ENCODE data around the gene MYEOV.

MYEOV gene

GRCh38 chr11:69295995-69296889 lies 2.3 kb downstream of the MYEOV start:
- peak overlapping the region; percentile 24 for H3K4me3 ChIP-seq (ENCODE audit: insufficient read depth, low read depth, low read length, poor library complexity, severe bottlenecking)
- peaks cover 32% of the 10 kb centered on the region for H3K4me1 ChIP-seq (ENCODE audit: control insufficient read depth, insufficient read depth, low read length, poor library complexity, severe bottlenecking)
- H3K36me3 ChIP-seq (ENCODE audit: control insufficient read depth, insufficient read depth, low read length), result no peaks in the 10 kb centered on the region
- DNase-seq, result no peak
- no peaks in the 10 kb centered on the region for H3K9me3 ChIP-seq (ENCODE audit: control insufficient read depth, low read length)
- H3K27ac ChIP-seq (ENCODE audit: insufficient read depth, low read length, poor library complexity, severe bottlenecking), result no peak overlapping the region
- no peaks in the 10 kb centered on the region for H3K27me3 ChIP-seq (replicated peaks; ENCODE audit: control insufficient read depth, insufficient read depth, low read length, poor library complexity, severe bottlenecking)

- peaks cover 34% of the 10 kb centered on the region for H3K4me1 ChIP-seq (ENCODE audit: control insufficient read depth, insufficient read depth, low read length, poor library complexity, severe bottlenecking)
- peak overlapping the region; percentile 24 for H3K4me3 ChIP-seq (ENCODE audit: insufficient read depth, low read depth, low read length, poor library complexity, severe bottlenecking)
- H3K9me3 ChIP-seq (ENCODE audit: control insufficient read depth, low read length), result no peaks in the 10 kb centered on the region
- peak; percentile 64 to 78 (median 74) for DNase-seq
- peak overlapping the region; percentile 16 for H3K27ac ChIP-seq (ENCODE audit: insufficient read depth, low read length, poor library complexity, severe bottlenecking)
- no peaks in the 10 kb centered on the region for H3K36me3 ChIP-seq (ENCODE audit: control insufficient read depth, insufficient read depth, low read length)
- H3K27me3 ChIP-seq (replicated peaks; ENCODE audit: control insufficient read depth, insufficient read depth, low read length, poor library complexity, severe bottlenecking), result no peaks in the 10 kb centered on the region
Observed at GRCh38 chr11:69296890-69297786, 3.2 kb downstream of the MYEOV start.

GRCh38 chr11:69297787-69298266 lies 3.9 kb downstream of the MYEOV start:
- DNase-seq, result peak; percentile 47 to 55 (median 47)
- Histone ChIP-seq H3K36me3 (ENCODE audit: control insufficient read depth, insufficient read depth, low read length) (no peaks in the 10 kb centered on the region), H3K27ac (ENCODE audit: insufficient read depth, low read length, poor library complexity, severe bottlenecking) (peak overlapping the region; percentile 59), H3K4me3 (ENCODE audit: insufficient read depth, low read depth, low read length, poor library complexity, severe bottlenecking) (peak overlapping the region; percentile 24), H3K4me1 (ENCODE audit: control insufficient read depth, insufficient read depth, low read length, poor library complexity, severe bottlenecking) (peaks cover 34% of the 10 kb centered on the region), H3K9me3 (ENCODE audit: control insufficient read depth, low read length) (no peaks in the 10 kb centered on the region), H3K27me3 (replicated peaks; ENCODE audit: control insufficient read depth, insufficient read depth, low read length, poor library complexity, severe bottlenecking) (no peaks in the 10 kb centered on the region)

- H3K4me1 ChIP-seq (ENCODE audit: control insufficient read depth, insufficient read depth, low read length, poor library complexity, severe bottlenecking), result peaks cover 34% of the 10 kb centered on the region
- H3K36me3 ChIP-seq (ENCODE audit: control insufficient read depth, insufficient read depth, low read length), result no peaks in the 10 kb centered on the region
- peak overlapping the region; percentile 24 for H3K4me3 ChIP-seq (ENCODE audit: insufficient read depth, low read depth, low read length, poor library complexity, severe bottlenecking)
- H3K9me3 ChIP-seq (ENCODE audit: control insufficient read depth, low read length), result no peaks in the 10 kb centered on the region
- no peaks in the 10 kb centered on the region for H3K27me3 ChIP-seq (replicated peaks; ENCODE audit: control insufficient read depth, insufficient read depth, low read length, poor library complexity, severe bottlenecking)
- H3K27ac ChIP-seq (ENCODE audit: insufficient read depth, low read length, poor library complexity, severe bottlenecking), result peak overlapping the region; percentile 59
- DNase-seq, result no peak
Observed at GRCh38 chr11:69298267-69299022, 4.5 kb downstream of the MYEOV start.

- DNase-seq, result no peak
Observed at GRCh38 chr11:69299023-69299461, 5.1 kb downstream of the MYEOV start.

GRCh38 chr11:69299572-69299971 lies 5.6 kb downstream of the MYEOV start:
- Histone ChIP-seq H3K36me3 (ENCODE audit: control insufficient read depth, insufficient read depth, low read length) (no peaks in the 10 kb centered on the region), H3K27ac (ENCODE audit: insufficient read depth, low read length, poor library complexity, severe bottlenecking) (no peak overlapping the region), H3K27me3 (replicated peaks; ENCODE audit: control insufficient read depth, insufficient read depth, low read length, poor library complexity, severe bottlenecking) (no peaks in the 10 kb centered on the region), H3K4me1 (ENCODE audit: control insufficient read depth, insufficient read depth, low read length, poor library complexity, severe bottlenecking) (peaks cover 34% of the 10 kb centered on the region), H3K4me3 (ENCODE audit: insufficient read depth, low read depth, low read length, poor library complexity, severe bottlenecking) (no peak overlapping the region), H3K9me3 (ENCODE audit: control insufficient read depth, low read length) (no peaks in the 10 kb centered on the region)
- DNase-seq, result no peak

More at GRCh38 chr11:69299023-69299461, 5.1 kb downstream of the MYEOV start:
- Histone ChIP-seq H3K36me3 (ENCODE audit: control insufficient read depth, insufficient read depth, low read length) (no peaks in the 10 kb centered on the region), H3K9me3 (ENCODE audit: control insufficient read depth, low read length) (no peaks in the 10 kb centered on the region), H3K27ac (ENCODE audit: insufficient read depth, low read length, poor library complexity, severe bottlenecking) (no peak overlapping the region), H3K4me3 (ENCODE audit: insufficient read depth, low read depth, low read length, poor library complexity, severe bottlenecking) (no peak overlapping the region), H3K4me1 (ENCODE audit: control insufficient read depth, insufficient read depth, low read length, poor library complexity, severe bottlenecking) (peaks cover 34% of the 10 kb centered on the region), H3K27me3 (replicated peaks; ENCODE audit: control insufficient read depth, insufficient read depth, low read length, poor library complexity, severe bottlenecking) (no peaks in the 10 kb centered on the region)

- Histone ChIP-seq H3K9me3 (ENCODE audit: control insufficient read depth, low read length) (no peaks in the 10 kb centered on the region), H3K4me1 (ENCODE audit: control insufficient read depth, insufficient read depth, low read length, poor library complexity, severe bottlenecking) (peaks cover 33% of the 10 kb centered on the region), H3K36me3 (ENCODE audit: control insufficient read depth, insufficient read depth, low read length) (no peaks in the 10 kb centered on the region), H3K4me3 (ENCODE audit: insufficient read depth, low read depth, low read length, poor library complexity, severe bottlenecking) (no peak overlapping the region), H3K27me3 (replicated peaks; ENCODE audit: control insufficient read depth, insufficient read depth, low read length, poor library complexity, severe bottlenecking) (no peaks in the 10 kb centered on the region), H3K27ac (ENCODE audit: insufficient read depth, low read length, poor library complexity, severe bottlenecking) (no peak overlapping the region)
- DNase-seq, result no peak
Observed at GRCh38 chr11:69300120-69301060, 6.4 kb downstream of the MYEOV start.

GRCh38 chr11:69301081-69301454 lies 7.1 kb downstream of the MYEOV start:
- Histone ChIP-seq H3K4me1 (ENCODE audit: control insufficient read depth, insufficient read depth, low read length, poor library complexity, severe bottlenecking) (peaks cover 26% of the 10 kb centered on the region), H3K9me3 (ENCODE audit: control insufficient read depth, low read length) (no peaks in the 10 kb centered on the region), H3K27me3 (replicated peaks; ENCODE audit: control insufficient read depth, insufficient read depth, low read length, poor library complexity, severe bottlenecking) (no peaks in the 10 kb centered on the region), H3K27ac (ENCODE audit: insufficient read depth, low read length, poor library complexity, severe bottlenecking) (no peak overlapping the region), H3K4me3 (ENCODE audit: insufficient read depth, low read depth, low read length, poor library complexity, severe bottlenecking) (no peak overlapping the region), H3K36me3 (ENCODE audit: control insufficient read depth, insufficient read depth, low read length) (no peaks in the 10 kb centered on the region)
- no peak for DNase-seq

All from effector memory CD4-positive, alpha-beta T cell (primary cell).